GM18505 (cell line): Measurements from ENCODE around the gene ATF7.

Source experiments
- ATAC-seq: cut with Tn5 transposase; IDR thresholded peaks from one replicate; pipeline ENCODE4 v1.9.1; 2021; ENCODE audit not compliant: unreplicated experiment
- POLR2A ChIP-seq: IDR thresholded peaks from 4 replicates; pipeline ENCODE4 v1.6.1; 2011; ENCODE audit warnings: borderline replicate concordance; ENCODE audit not compliant: insufficient read depth, insufficient read length; ENCODE audit errors: extremely low read depth

Gene ATF7

GRCh38 chr12:53467082-53467481 lies 159.1 kb downstream of the ATF7 start:
- no peak for TF ChIP-seq POLR2A
- ATAC-seq = no peak

DNA sequence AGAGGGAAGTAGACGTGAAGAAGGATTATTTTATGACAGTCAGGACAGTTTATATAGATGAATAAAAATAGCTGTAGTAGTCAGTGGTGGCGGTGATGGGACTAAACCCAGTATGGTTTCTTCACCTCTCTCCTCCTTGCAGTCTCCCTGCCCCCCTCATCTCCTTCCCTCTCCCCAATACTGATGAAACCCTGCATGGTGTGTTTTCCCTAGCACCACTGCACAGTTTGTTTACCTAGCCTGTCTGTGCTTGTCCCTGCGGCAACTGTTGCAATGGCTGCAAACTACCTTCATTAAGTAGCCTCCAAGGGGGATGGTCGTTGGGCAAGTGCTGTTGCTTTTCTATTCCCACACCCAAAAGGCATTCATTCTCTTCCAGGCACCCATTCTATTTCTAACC lies 159.5 kb downstream of the ATF7 start:
- ATAC-seq = no peak
- no peak for TF ChIP-seq POLR2A

DNA sequence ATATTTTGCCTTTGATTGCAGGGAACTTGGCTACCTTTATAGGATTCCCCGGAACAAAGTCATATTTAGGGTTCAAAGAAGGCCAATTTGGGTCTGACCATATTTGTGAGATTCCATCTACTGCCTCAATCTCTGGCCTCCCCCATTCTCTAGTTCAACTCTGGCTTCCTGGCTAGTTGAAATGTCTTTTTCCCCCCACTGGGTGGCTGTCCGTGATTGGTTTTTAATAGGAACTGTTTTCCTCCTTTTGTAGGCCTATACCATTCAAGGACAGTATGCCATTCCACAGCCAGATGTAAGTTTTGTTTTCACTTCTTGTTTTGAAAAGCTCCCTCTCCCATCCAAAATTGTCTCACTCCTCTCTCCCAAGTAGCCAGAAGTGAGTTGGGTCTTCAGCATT lies 160.5 kb downstream of the ATF7 start:
- TF ChIP-seq POLR2A = no peak
- ATAC-seq = no peak

GRCh38 chr12:53464685-53465418 lies 161.3 kb downstream of the ATF7 start:
- TF ChIP-seq POLR2A = no peak
- no peak for ATAC-seq

- TF ChIP-seq POLR2A = no peak
Observed at GRCh38 chr12:53463802-53464560, 162.2 kb downstream of the ATF7 start.

DNA sequence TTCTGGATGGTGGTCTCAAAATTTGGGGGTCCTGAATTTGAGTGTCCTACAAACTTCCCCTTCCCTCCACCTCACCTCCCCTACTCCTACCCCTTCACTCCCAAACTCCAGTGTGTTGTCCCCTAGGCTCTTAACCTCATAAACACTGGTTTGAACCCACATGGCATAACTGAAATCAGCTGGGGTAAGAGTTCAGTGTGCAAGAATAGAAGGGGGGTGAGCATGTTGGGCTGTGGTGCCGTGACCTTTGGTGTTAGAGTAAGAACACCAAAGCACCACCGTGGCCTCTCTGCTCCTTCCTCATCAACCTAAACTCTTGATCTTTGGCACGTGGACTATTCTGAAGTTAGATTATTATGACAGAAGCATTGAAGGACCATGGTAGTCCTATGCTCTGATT lies 163.2 kb downstream of the ATF7 start:
- ATAC-seq = no peak
- TF ChIP-seq POLR2A = no peak

More at GRCh38 chr12:53463802-53464560, 162.2 kb downstream of the ATF7 start:
- no peak for ATAC-seq

DNA sequence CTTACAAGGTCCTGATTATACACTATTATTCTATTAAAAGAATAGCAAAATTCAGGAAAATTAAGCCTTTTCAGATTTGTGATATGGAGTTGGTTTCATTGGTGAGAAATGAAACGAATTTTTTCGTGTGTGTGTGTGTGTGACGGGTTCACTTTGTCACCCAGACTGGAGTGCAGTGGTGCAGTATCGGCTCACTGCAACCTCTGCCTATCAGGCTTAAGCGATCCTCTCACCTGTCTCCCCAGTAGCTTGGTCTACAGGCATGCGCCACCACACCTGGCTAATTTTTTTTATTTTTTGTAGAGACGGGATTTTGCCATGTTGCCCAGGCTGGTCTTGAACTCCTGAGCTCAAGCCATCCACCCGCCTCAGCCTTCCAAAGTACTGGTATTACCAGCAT lies 164.6 kb downstream of the ATF7 start:
- TF ChIP-seq POLR2A = no peak
- no peak for ATAC-seq

- ATAC-seq = no peak
Observed at GRCh38 chr12:53461059-53461458, 165.1 kb downstream of the ATF7 start.

DNA sequence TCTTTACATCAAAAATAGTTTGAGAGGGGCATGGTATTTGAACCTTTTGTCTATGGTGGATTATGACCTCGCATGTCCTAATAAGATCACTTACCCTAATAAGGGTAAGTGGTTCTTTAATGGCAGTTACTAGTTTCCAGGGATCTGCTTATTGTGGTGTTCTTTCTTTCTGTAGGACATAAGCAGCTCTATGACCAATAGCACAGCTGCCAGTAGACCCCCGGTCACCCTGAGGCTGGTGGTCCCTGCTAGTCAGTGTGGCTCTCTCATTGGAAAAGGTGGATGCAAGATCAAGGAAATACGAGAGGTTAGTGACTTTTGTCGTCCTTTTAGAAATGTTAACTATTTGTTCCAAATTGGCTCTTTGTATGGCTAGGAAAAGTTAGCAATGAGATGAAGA lies 167.1 kb downstream of the ATF7 start:
- TF ChIP-seq POLR2A = no peak
- ATAC-seq = no peak

More at GRCh38 chr12:53461059-53461458, 165.1 kb downstream of the ATF7 start:
- TF ChIP-seq POLR2A = peak; percentile 27
